GM21737 (cell line): Measurements from ENCODE around the gene ASB15.
"Not testable (repeated sequence)": the region's sequence is repeated elsewhere in the genome, so short reads cannot be mapped to it uniquely, and the experiment has no call there.

ENCODE experiments used
- ATAC-seq: cut with Tn5 transposase; IDR thresholded peaks from one replicate; pipeline ENCODE4 v1.9.1; 2021; ENCODE audit warnings: mild to moderate bottlenecking, moderate library complexity; ENCODE audit not compliant: unreplicated experiment

ASB15 gene

GRCh38 chr7:123634011-123634573 lies 32.5 kb downstream of the ASB15 start:
- ATAC-seq, result not testable (repeated sequence)

- ATAC-seq, result no peak
Observed at GRCh38 chr7:123635551-123636359, 34.1 kb downstream of the ASB15 start.

GRCh38 chr7:123637203-123637602 lies 35.6 kb downstream of the ASB15 start:
- ATAC-seq, result no peak

GRCh38 chr7:123637878-123638277 lies 36.3 kb downstream of the ASB15 start:
- no peak for ATAC-seq

GRCh38 chr7:123639631-123640030 lies 38.0 kb downstream of the ASB15 start:
- ATAC-seq, result no peak

GRCh38 chr7:123640583-123640982 lies 39.0 kb downstream of the ASB15 start:
- ATAC-seq, result no peak

- no peak for ATAC-seq
Observed at GRCh38 chr7:123641901-123642300, 40.3 kb downstream of the ASB15 start.

- no peak for ATAC-seq
Observed at GRCh38 chr7:123643495-123644441, 42.1 kb downstream of the ASB15 start.

GRCh38 chr7:123645516-123645915 lies 43.9 kb downstream of the ASB15 start:
- no peak for ATAC-seq

- ATAC-seq, result no peak
Observed at GRCh38 chr7:123647106-123647730, 45.6 kb downstream of the ASB15 start.

GRCh38 chr7:123649964-123650363 lies 48.3 kb downstream of the ASB15 start:
- no peak for ATAC-seq

- no peak for ATAC-seq
Observed at GRCh38 chr7:123650595-123650994, 49.0 kb downstream of the ASB15 start.

- no peak for ATAC-seq
Observed at GRCh38 chr7:123652406-123652805, 50.8 kb downstream of the ASB15 start.

GRCh38 chr7:123653162-123653561 lies 51.5 kb downstream of the ASB15 start:
- ATAC-seq, result no peak

- no peak for ATAC-seq
Observed at GRCh38 chr7:123655614-123656013, 54.0 kb downstream of the ASB15 start, which contains the start of gene LMOD2. TSS of gene LMOD2 (plus strand) at chr7:123655866. CDS start at chr7:123655964, 98 bp downstream.

GRCh38 chr7:123656544-123657303 lies 55.1 kb downstream of the ASB15 start:
- no peak for ATAC-seq

- no peak for ATAC-seq
Observed at GRCh38 chr7:123657304-123657685, 55.7 kb downstream of the ASB15 start.

GRCh38 chr7:123658023-123658422 lies 56.4 kb downstream of the ASB15 start:
- ATAC-seq, result no peak

- no peak for ATAC-seq
Observed at GRCh38 chr7:123660514-123661354, 59.1 kb downstream of the ASB15 start.
